Vagina (tissue), 2 donors: ENCODE data around the gene NUP205. TPM values are rescaled to one million over a fixed set of nuclear protein-coding genes. Genes with fewer than 3 reads are reported as not detected.

Experiments used
- DNase-seq, 2 donors: peaks; one replicate each; pipeline ENCODE4 v3.0.0-alpha.2; 2017; ENCODE audit errors: extremely low spot score in 2 of 2
- H3K27ac ChIP-seq: fragments of 200-600 bp; sonication (generic); one replicate; pipeline ENCODE4 v1.5.1; 2019
- H3K27me3 ChIP-seq: fragments of 200-600 bp; sonication (generic); one replicate; pipeline ENCODE4 v1.5.1; 2019
- H3K36me3 ChIP-seq, 2 donors: fragments of 200-600 bp; sonication (generic); one replicate each; pipeline ENCODE4 v1.5.1; 2017 to 2019
- H3K4me1 ChIP-seq: fragments of 200-600 bp; sonication (generic); one replicate; pipeline ENCODE4 v1.5.1; 2019
- H3K4me3 ChIP-seq, 2 donors: fragments of 200-600 bp; sonication (generic); 1 replicate in 1 of 2; 2 replicates in 1 of 2; pipeline ENCODE4 v1.5.1; 2016 to 2019
- H3K9me3 ChIP-seq: fragments of 200-600 bp; sonication (generic); one replicate; pipeline ENCODE4 v1.5.1; 2019
- CTCF ChIP-seq, 3 experiments: fragments of 450-650 bp in 2 of 3; fragments of 200-600 bp in 1 of 3; sonication (generic) in 1 of 3; IDR thresholded peaks; one replicate each; pipeline ENCODE4 v1.5.1; 2017 to 2019; ENCODE audit warnings: antibody characterized with exemption in 3 of 3, mild to moderate bottlenecking in 2 of 3, moderate library complexity in 2 of 3
- POLR2A ChIP-seq, 2 donors: fragments of 450-650 bp; IDR thresholded peaks; one replicate each; pipeline ENCODE4 v1.6.1; 2017; ENCODE audit warnings: antibody characterized with exemption in 2 of 2, mild to moderate bottlenecking in 2 of 2, moderate library complexity in 2 of 2
- POLR2AphosphoS5 ChIP-seq, 2 donors: sonication (generic); formaldehyde crosslinking; IDR thresholded peaks; one replicate each; pipeline ENCODE4 v1.9.0; 2017; ENCODE audit warnings: antibody characterized with exemption in 2 of 2, mild to moderate bottlenecking in 2 of 2, low read depth in 1 of 2; ENCODE audit not compliant: insufficient read depth in 1 of 2
- intact Hi-C: fragments of 100-400 bp; cut with DNase I; formaldehyde crosslinking; loops from one replicate; pipeline ENCODE4 v1.15.1; 2023
- total RNA-seq: library from RNA; depleted of rRNA; stranded (reverse); fragments of >200 nt; gene quantifications from one replicate; pipeline ENCODE4 v1.2.3, GENCODE V29; 2016

Gene NUP205
- total RNA-seq, 1 donor from 2014 or later: 28.2 TPM

GRCh38 chr7:135600226-135600625 lies 42.5 kb downstream of the NUP205 start:
- H3K27ac ChIP-seq: no peak overlapping the region
- no peak overlapping the region for H3K4me3 ChIP-seq
- H3K4me1 ChIP-seq: peaks cover 9% of the 10 kb centered on the region
- no peaks in the 10 kb centered on the region for H3K27me3 ChIP-seq
- no peaks in the 10 kb centered on the region for H3K9me3 ChIP-seq
- peaks cover 0 to 44% of the 10 kb centered on the region in 2 donors for H3K36me3 ChIP-seq
- no peak for DNase-seq
- intact Hi-C loops: no loop called here
- TF ChIP-seq POLR2A (IDR thresholded peaks at IDR 0.05) (no peak), CTCF (IDR thresholded peaks at IDR 0.05) (no peak), POLR2AphosphoS5 (IDR thresholded peaks at IDR 0.05; ENCODE audit: insufficient read depth in 1 of 2, low read depth in 1 of 2) (no peak)

- intact Hi-C loops: no loop called here
- Histone ChIP-seq H3K9me3 (no peaks in the 10 kb centered on the region), H3K27ac (no peak overlapping the region), H3K27me3 (no peaks in the 10 kb centered on the region), H3K4me1 (peaks cover 9% of the 10 kb centered on the region), H3K36me3 (peaks cover 2 to 35% of the 10 kb centered on the region in 2 donors), H3K4me3 (no peak overlapping the region)
- TF ChIP-seq POLR2A (IDR thresholded peaks at IDR 0.05) (no peak), CTCF (IDR thresholded peaks at IDR 0.05) (no peak), POLR2AphosphoS5 (IDR thresholded peaks at IDR 0.05; ENCODE audit: insufficient read depth in 1 of 2, low read depth in 1 of 2) (no peak)
- no peak for DNase-seq
Observed at GRCh38 chr7:135601182-135601581, 43.5 kb downstream of the NUP205 start.

GRCh38 chr7:135602304-135602703 lies 44.6 kb downstream of the NUP205 start:
- intact Hi-C loops: no loop called here
- peaks cover 9% of the 10 kb centered on the region for H3K4me1 ChIP-seq
- H3K27me3 ChIP-seq: no peaks in the 10 kb centered on the region
- peaks cover 3 to 42% of the 10 kb centered on the region in 2 donors for H3K36me3 ChIP-seq
- TF ChIP-seq POLR2AphosphoS5 (IDR thresholded peaks at IDR 0.05; ENCODE audit: insufficient read depth in 1 of 2, low read depth in 1 of 2) (no peak), CTCF (IDR thresholded peaks at IDR 0.05) (no peak), POLR2A (IDR thresholded peaks at IDR 0.05) (no peak)
- H3K9me3 ChIP-seq: no peaks in the 10 kb centered on the region
- no peak for DNase-seq
- no peak overlapping the region for H3K27ac ChIP-seq
- no peak overlapping the region for H3K4me3 ChIP-seq

- no peaks in the 10 kb centered on the region for H3K27me3 ChIP-seq
- H3K4me1 ChIP-seq: no peaks in the 10 kb centered on the region
- H3K27ac ChIP-seq: no peak overlapping the region
- intact Hi-C loops: no loop called here
- TF ChIP-seq POLR2AphosphoS5 (IDR thresholded peaks at IDR 0.05; ENCODE audit: insufficient read depth in 1 of 2, low read depth in 1 of 2) (no peak), POLR2A (IDR thresholded peaks at IDR 0.05) (no peak), CTCF (IDR thresholded peaks at IDR 0.05) (no peak)
- DNase-seq: no peak
- no peak overlapping the region for H3K4me3 ChIP-seq
- H3K9me3 ChIP-seq: no peaks in the 10 kb centered on the region
- peaks cover 0 to 45% of the 10 kb centered on the region in 2 donors for H3K36me3 ChIP-seq
Observed at GRCh38 chr7:135616136-135616535, 58.4 kb downstream of the NUP205 start.

GRCh38 chr7:135617781-135618180 lies 60.1 kb downstream of the NUP205 start:
- Histone ChIP-seq H3K27me3 (no peaks in the 10 kb centered on the region), H3K4me3 (no peak overlapping the region), H3K4me1 (no peaks in the 10 kb centered on the region), H3K9me3 (no peaks in the 10 kb centered on the region), H3K27ac (no peak overlapping the region), H3K36me3 (peaks cover 0 to 47% of the 10 kb centered on the region in 2 donors)
- TF ChIP-seq POLR2AphosphoS5 (IDR thresholded peaks at IDR 0.05; ENCODE audit: insufficient read depth in 1 of 2, low read depth in 1 of 2) (no peak), CTCF (IDR thresholded peaks at IDR 0.05) (no peak), POLR2A (IDR thresholded peaks at IDR 0.05) (no peak)
- intact Hi-C loops: no loop called here
- no peak for DNase-seq
